Panc1 (cell line): ENCODE results near the gene RBL2.

Experiments used
- SIN3A ChIP-seq: IDR thresholded peaks from 2 replicates; pipeline ENCODE4 v1.6.1; 2012; ENCODE audit warnings: low read depth, mild to moderate bottlenecking, low read length, moderate library complexity, borderline replicate concordance; ENCODE audit not compliant: insufficient read depth
- TF ChIP-seq, protein P1 (sequence below), 2 experiments: IDR thresholded peaks; 2 replicates each; pipeline ENCODE4 v1.6.1; 2011 to 2012; ENCODE audit warnings: low read depth in 2 of 2, control low read depth in 1 of 2, low read length in 1 of 2, mild to moderate bottlenecking in 1 of 2, moderate library complexity in 1 of 2; ENCODE audit not compliant: insufficient read depth in 1 of 2
- TF ChIP-seq, protein P2 (sequence below): fragments of 450-650 bp; IDR thresholded peaks from 2 replicates; pipeline ENCODE4 v1.5.1; 2017; ENCODE audit warnings: mild to moderate bottlenecking

DNA sequence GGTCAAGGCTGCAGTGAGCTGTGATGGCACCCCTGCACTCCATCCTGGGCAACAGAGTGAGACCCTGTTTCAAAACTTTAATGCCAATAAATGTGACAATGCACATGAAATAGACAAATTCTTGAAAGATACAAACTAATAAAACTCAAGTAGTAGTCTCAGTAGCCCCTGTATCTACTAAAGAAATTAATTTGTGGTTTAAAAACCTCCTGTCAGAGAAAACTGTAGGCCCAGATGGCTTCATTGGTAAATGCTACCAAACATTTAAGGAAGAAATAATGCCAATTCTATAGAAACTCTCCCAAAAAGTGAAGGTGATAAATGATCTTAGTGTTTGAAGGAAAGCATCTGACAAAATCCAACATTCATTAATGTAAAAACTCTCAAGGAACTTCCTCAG is 52.0 kb downstream of the RBL2 start:
- TF ChIP-seq SIN3A: no peak
- TF ChIP-seq, protein P1, sequence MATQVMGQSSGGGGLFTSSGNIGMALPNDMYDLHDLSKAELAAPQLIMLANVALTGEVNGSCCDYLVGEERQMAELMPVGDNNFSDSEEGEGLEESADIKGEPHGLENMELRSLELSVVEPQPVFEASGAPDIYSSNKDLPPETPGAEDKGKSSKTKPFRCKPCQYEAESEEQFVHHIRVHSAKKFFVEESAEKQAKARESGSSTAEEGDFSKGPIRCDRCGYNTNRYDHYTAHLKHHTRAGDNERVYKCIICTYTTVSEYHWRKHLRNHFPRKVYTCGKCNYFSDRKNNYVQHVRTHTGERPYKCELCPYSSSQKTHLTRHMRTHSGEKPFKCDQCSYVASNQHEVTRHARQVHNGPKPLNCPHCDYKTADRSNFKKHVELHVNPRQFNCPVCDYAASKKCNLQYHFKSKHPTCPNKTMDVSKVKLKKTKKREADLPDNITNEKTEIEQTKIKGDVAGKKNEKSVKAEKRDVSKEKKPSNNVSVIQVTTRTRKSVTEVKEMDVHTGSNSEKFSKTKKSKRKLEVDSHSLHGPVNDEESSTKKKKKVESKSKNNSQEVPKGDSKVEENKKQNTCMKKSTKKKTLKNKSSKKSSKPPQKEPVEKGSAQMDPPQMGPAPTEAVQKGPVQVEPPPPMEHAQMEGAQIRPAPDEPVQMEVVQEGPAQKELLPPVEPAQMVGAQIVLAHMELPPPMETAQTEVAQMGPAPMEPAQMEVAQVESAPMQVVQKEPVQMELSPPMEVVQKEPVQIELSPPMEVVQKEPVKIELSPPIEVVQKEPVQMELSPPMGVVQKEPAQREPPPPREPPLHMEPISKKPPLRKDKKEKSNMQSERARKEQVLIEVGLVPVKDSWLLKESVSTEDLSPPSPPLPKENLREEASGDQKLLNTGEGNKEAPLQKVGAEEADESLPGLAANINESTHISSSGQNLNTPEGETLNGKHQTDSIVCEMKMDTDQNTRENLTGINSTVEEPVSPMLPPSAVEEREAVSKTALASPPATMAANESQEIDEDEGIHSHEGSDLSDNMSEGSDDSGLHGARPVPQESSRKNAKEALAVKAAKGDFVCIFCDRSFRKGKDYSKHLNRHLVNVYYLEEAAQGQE (IDR thresholded peaks at IDR 0.05; ENCODE audit: insufficient read depth in 1 of 2, low read depth in 2 of 2, low read length in 1 of 2): no peak
- TF ChIP-seq, protein P2, sequence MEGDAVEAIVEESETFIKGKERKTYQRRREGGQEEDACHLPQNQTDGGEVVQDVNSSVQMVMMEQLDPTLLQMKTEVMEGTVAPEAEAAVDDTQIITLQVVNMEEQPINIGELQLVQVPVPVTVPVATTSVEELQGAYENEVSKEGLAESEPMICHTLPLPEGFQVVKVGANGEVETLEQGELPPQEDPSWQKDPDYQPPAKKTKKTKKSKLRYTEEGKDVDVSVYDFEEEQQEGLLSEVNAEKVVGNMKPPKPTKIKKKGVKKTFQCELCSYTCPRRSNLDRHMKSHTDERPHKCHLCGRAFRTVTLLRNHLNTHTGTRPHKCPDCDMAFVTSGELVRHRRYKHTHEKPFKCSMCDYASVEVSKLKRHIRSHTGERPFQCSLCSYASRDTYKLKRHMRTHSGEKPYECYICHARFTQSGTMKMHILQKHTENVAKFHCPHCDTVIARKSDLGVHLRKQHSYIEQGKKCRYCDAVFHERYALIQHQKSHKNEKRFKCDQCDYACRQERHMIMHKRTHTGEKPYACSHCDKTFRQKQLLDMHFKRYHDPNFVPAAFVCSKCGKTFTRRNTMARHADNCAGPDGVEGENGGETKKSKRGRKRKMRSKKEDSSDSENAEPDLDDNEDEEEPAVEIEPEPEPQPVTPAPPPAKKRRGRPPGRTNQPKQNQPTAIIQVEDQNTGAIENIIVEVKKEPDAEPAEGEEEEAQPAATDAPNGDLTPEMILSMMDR: no peak
